ENCODE data around the gene SLC17A8. TPM values are rescaled to one million over a fixed set of nuclear protein-coding genes. Genes with fewer than 3 reads are reported as not detected.

SLC17A8 gene
- polyA plus RNA-seq, 3 donors, result not detected

DNA sequence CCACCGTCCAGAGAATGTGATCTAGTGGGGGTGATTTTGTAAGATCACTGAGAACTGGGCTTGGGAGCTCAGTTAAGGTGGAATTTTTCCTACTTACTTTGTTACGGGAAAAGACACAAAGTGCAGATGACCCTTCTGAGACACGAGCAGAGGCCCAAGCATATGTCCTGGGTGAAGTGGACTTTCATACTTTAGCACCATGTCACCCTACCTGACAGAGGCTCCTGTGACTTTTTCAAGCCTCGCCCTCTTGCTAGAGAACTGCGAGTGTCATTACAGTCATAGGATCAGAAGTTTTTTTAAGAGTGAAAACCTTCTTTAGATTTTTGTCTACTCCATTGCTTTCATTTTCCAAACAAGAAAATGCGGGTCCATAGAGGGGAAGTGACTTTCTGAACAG, 56.1 kb downstream of the SLC17A8 start:
- Mint-ChIP-seq H3K4me1 (peaks cover 4% of the 10 kb centered on the region), H3K4me3 (no peak overlapping the region), H3K36me3 (no peaks in the 10 kb centered on the region), H3K27me3 (ENCODE audit: low read depth in 3 of 3) (peaks cover 2 to 7% (median 4%) of the 10 kb centered on the region in 3 donors), H3K9me3 (no peaks in the 10 kb centered on the region), H3K27ac (no peak overlapping the region)
- TF ChIP-seq, protein P1, sequence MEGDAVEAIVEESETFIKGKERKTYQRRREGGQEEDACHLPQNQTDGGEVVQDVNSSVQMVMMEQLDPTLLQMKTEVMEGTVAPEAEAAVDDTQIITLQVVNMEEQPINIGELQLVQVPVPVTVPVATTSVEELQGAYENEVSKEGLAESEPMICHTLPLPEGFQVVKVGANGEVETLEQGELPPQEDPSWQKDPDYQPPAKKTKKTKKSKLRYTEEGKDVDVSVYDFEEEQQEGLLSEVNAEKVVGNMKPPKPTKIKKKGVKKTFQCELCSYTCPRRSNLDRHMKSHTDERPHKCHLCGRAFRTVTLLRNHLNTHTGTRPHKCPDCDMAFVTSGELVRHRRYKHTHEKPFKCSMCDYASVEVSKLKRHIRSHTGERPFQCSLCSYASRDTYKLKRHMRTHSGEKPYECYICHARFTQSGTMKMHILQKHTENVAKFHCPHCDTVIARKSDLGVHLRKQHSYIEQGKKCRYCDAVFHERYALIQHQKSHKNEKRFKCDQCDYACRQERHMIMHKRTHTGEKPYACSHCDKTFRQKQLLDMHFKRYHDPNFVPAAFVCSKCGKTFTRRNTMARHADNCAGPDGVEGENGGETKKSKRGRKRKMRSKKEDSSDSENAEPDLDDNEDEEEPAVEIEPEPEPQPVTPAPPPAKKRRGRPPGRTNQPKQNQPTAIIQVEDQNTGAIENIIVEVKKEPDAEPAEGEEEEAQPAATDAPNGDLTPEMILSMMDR (IDR thresholded peaks at IDR 0.05), result no peak
- no peaks in the 10 kb centered on the region for H3K4me1 ChIP-seq (ENCODE audit: control insufficient read depth in 1 of 2, insufficient read depth in 2 of 2, low read length in 2 of 2)
- no peak overlapping the region for H2AFZ ChIP-seq (ENCODE audit: insufficient read depth, low read depth, low read length, poor library complexity, severe bottlenecking)
- H3K4me3 ChIP-seq (replicated peaks in 1 of 3; ENCODE audit: low read depth in 2 of 3, low read length in 3 of 3), result no peak overlapping the region
- H3K79me2 ChIP-seq (ENCODE audit: insufficient read depth, low read length), result no peaks in the 10 kb centered on the region
- no peaks in the 10 kb centered on the region for H3K27me3 ChIP-seq (ENCODE audit: control insufficient read depth in 2 of 2, insufficient read depth in 2 of 2, low read length in 2 of 2)
- intact Hi-C loops (cut with micrococcal nuclease), result no loop called here
- H3K9me3 ChIP-seq (replicated peaks in 1 of 2; ENCODE audit: control insufficient read depth in 1 of 2, insufficient read depth in 1 of 2, low read length in 2 of 2), result no peaks in the 10 kb centered on the region
- no peak overlapping the region for H3K27ac ChIP-seq (ENCODE audit: low read depth in 1 of 2, low read length in 2 of 2)
- WGBS (ENCODE audit: insufficient coverage), result 100% methylated on average over 1 of the region's 6 CpGs
- H4K20me1 ChIP-seq (ENCODE audit: insufficient read depth, low read length), result no peaks in the 10 kb centered on the region
- no peak for DNase-seq
- no peak overlapping the region for H3K4me2 ChIP-seq (replicated peaks; ENCODE audit: extremely low read depth, low read length, poor library complexity, severe bottlenecking)
- no peak overlapping the region for H3K9ac ChIP-seq (ENCODE audit: insufficient read depth, low read length, poor library complexity, severe bottlenecking)
- no peaks in the 10 kb centered on the region for H3K36me3 ChIP-seq (replicated peaks in 1 of 2; ENCODE audit: control insufficient read depth in 1 of 2, insufficient read depth in 2 of 2, low read length in 2 of 2)

DNA sequence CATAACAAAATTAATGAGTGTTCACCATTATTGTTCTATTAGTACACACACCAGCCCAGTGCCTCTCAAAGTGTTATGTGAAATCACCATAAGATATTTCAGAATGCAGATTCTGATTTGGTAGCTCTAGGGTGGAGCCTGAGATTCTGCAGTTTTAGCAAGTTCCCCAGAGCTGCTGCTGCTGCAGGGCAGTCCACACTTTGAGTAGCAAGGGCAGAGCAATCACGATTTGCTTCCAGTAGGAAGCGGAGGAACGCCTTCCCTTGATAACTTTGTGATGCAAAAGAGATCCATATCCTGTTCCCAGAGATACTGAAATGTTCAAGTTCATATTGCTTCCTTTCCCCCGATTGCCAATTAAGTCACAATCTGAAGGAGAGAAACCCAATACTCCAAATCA, 57.9 kb downstream of the SLC17A8 start:
- Histone ChIP-seq H2AFZ (ENCODE audit: insufficient read depth, low read depth, low read length, poor library complexity, severe bottlenecking) (no peak overlapping the region), H3K36me3 (replicated peaks in 1 of 2; ENCODE audit: control insufficient read depth in 1 of 2, insufficient read depth in 2 of 2, low read length in 2 of 2) (no peaks in the 10 kb centered on the region), H4K20me1 (ENCODE audit: insufficient read depth, low read length) (no peaks in the 10 kb centered on the region), H3K9ac (ENCODE audit: insufficient read depth, low read length, poor library complexity, severe bottlenecking) (no peak overlapping the region), H3K27ac (ENCODE audit: low read depth in 1 of 2, low read length in 2 of 2) (no peak overlapping the region), H3K27me3 (ENCODE audit: control insufficient read depth in 2 of 2, insufficient read depth in 2 of 2, low read length in 2 of 2) (no peaks in the 10 kb centered on the region), H3K4me2 (replicated peaks; ENCODE audit: extremely low read depth, low read length, poor library complexity, severe bottlenecking) (no peak overlapping the region), H3K79me2 (ENCODE audit: insufficient read depth, low read length) (no peaks in the 10 kb centered on the region), H3K4me3 (replicated peaks in 1 of 3; ENCODE audit: low read depth in 2 of 3, low read length in 3 of 3) (no peak overlapping the region), H3K4me1 (ENCODE audit: control insufficient read depth in 1 of 2, insufficient read depth in 2 of 2, low read length in 2 of 2) (no peaks in the 10 kb centered on the region), H3K9me3 (replicated peaks in 1 of 2; ENCODE audit: control insufficient read depth in 1 of 2, insufficient read depth in 1 of 2, low read length in 2 of 2) (no peaks in the 10 kb centered on the region)
- TF ChIP-seq, protein P1 (IDR thresholded peaks at IDR 0.05), result no peak
- Mint-ChIP-seq H3K27me3 (ENCODE audit: low read depth in 3 of 3) (peaks cover 2 to 5% (median 4%) of the 10 kb centered on the region in 3 donors), H3K4me3 (no peak overlapping the region), H3K4me1 (peaks cover 4% of the 10 kb centered on the region), H3K36me3 (no peaks in the 10 kb centered on the region), H3K27ac (no peak overlapping the region), H3K9me3 (peaks cover 0 to 2% (median 0%) of the 10 kb centered on the region in 7 donors)
- intact Hi-C loops (cut with micrococcal nuclease), result no loop called here
- DNase-seq, result no peak
- WGBS (ENCODE audit: insufficient coverage), result 63% methylated on average over 4 of the region's 4 CpGs

Measured in CD14-positive monocyte (primary cell).